Stomach (tissue), 4 donors: Measurements from ENCODE around the gene PSEN1.

Source experiments
- POLR2A ChIP-seq, 4 donors: fragments of 450-650 bp; IDR thresholded peaks; one replicate each; pipeline ENCODE4 v1.6.1; 2016; ENCODE audit warnings: antibody characterized with exemption in 4 of 4, control low read depth in 2 of 4, mild to moderate bottlenecking in 1 of 4, moderate library complexity in 1 of 4
- POLR2AphosphoS5 ChIP-seq, 3 donors: sonication (generic); formaldehyde crosslinking; IDR thresholded peaks; one replicate each; pipeline ENCODE4 v1.6.1; 2016; ENCODE audit warnings: antibody characterized with exemption in 3 of 3
- TF ChIP-seq, protein P1 (sequence below), 7 experiments: fragments of 450-650 bp in 4 of 7; fragments of 200-600 bp in 3 of 7; sonication (generic) in 3 of 7; IDR thresholded peaks; one replicate each; pipeline ENCODE4 v1.5.1; 2016 to 2019; ENCODE audit warnings: antibody characterized with exemption in 7 of 7, control low read depth in 2 of 7, mild to moderate bottlenecking in 1 of 7

DNA sequence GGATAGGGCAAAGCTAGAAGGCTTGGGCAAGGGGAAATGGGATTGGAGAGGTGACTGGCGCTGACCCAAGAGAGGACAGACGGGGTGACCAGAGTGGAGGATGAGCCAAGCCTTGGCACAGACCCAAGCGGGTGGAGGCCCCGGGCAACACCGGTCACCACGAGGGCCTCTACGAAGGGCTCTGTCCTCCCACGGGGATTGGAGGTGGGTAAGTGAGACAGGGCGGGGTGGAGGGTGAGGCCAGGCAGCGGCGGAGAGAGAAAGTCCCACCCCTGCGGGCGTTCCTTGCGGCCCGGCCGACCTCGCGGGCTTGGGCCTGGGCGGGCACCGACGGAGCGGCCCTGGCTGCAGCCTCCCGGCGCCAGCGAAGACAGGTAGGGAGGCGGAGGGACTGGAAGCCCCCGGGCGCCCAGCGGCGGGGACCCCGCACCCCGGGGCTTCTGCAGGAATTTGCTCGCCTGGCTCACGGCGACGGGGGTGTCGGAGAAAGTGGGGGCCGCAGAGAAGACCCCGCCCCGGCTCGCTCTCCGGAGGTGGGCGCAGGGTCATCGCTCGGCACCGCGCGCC is 101.0 kb downstream of the PSEN1 start, which contains the start of gene PAPLN:
- TF ChIP-seq, protein P1, sequence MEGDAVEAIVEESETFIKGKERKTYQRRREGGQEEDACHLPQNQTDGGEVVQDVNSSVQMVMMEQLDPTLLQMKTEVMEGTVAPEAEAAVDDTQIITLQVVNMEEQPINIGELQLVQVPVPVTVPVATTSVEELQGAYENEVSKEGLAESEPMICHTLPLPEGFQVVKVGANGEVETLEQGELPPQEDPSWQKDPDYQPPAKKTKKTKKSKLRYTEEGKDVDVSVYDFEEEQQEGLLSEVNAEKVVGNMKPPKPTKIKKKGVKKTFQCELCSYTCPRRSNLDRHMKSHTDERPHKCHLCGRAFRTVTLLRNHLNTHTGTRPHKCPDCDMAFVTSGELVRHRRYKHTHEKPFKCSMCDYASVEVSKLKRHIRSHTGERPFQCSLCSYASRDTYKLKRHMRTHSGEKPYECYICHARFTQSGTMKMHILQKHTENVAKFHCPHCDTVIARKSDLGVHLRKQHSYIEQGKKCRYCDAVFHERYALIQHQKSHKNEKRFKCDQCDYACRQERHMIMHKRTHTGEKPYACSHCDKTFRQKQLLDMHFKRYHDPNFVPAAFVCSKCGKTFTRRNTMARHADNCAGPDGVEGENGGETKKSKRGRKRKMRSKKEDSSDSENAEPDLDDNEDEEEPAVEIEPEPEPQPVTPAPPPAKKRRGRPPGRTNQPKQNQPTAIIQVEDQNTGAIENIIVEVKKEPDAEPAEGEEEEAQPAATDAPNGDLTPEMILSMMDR (IDR thresholded peaks at IDR 0.05): no peak
- TF ChIP-seq POLR2A (IDR thresholded peaks at IDR 0.05) (no peak), POLR2AphosphoS5 (IDR thresholded peaks at IDR 0.05) (no peak)
